GM18508 (cell line): ENCODE data around the gene GLO1.

Experiments
- ATAC-seq: cut with Tn5 transposase; IDR thresholded peaks from one replicate; pipeline ENCODE4 v1.9.1; 2021; ENCODE audit warnings: moderate number of reproducible peaks; ENCODE audit not compliant: insufficient read depth, unreplicated experiment

Gene GLO1

GRCh38 chr6:38673397-38674165, 29.4 kb downstream of the GLO1 start:
- no peak for ATAC-seq

GRCh38 chr6:38671885-38672467, 31.0 kb downstream of the GLO1 start:
- peak; percentile 88 for ATAC-seq

- ATAC-seq: no peak
Observed at GRCh38 chr6:38658418-38659167, 44.4 kb downstream of the GLO1 start.

- ATAC-seq: no peak
Observed at GRCh38 chr6:38656896-38657295, 46.0 kb downstream of the GLO1 start.

GRCh38 chr6:38654263-38654662, 48.7 kb downstream of the GLO1 start:
- ATAC-seq: no peak

GRCh38 chr6:38651121-38651784, 51.7 kb downstream of the GLO1 start:
- no peak for ATAC-seq

GRCh38 chr6:38650207-38650752, 52.7 kb downstream of the GLO1 start:
- ATAC-seq: no peak

GRCh38 chr6:38649744-38650143, 53.2 kb downstream of the GLO1 start:
- ATAC-seq: no peak

GRCh38 chr6:38648629-38649028, 54.3 kb downstream of the GLO1 start:
- ATAC-seq: no peak

- no peak for ATAC-seq
Observed at GRCh38 chr6:38646166-38646878, 56.6 kb downstream of the GLO1 start.

GRCh38 chr6:38644951-38645350, 58.0 kb downstream of the GLO1 start:
- no peak for ATAC-seq

- no peak for ATAC-seq
Observed at GRCh38 chr6:38640216-38640909, 62.6 kb downstream of the GLO1 start.

GRCh38 chr6:38639498-38640215, 63.3 kb downstream of the GLO1 start, which contains the start of gene BTBD9:
Gene BTBD9 (minus strand): TSS chr6:38639929.
- peak; percentile 45 for ATAC-seq

GRCh38 chr6:38638941-38639497, 63.9 kb downstream of the GLO1 start:
- ATAC-seq: no peak

GRCh38 chr6:38637756-38638155, 65.2 kb downstream of the GLO1 start:
- no peak for ATAC-seq

- ATAC-seq: no peak
Observed at GRCh38 chr6:38636027-38636426, 66.9 kb downstream of the GLO1 start.

- ATAC-seq: no peak
Observed at GRCh38 chr6:38634518-38634917, 68.4 kb downstream of the GLO1 start.

- no peak for ATAC-seq
Observed at GRCh38 chr6:38632490-38632889, 70.5 kb downstream of the GLO1 start.
